Breast epithelium (tissue), 3 donors: ENCODE measurements around the gene SLC35A1.

Experiments used
- CTCF ChIP-seq, 3 donors: fragments of 450-650 bp; IDR thresholded peaks; one replicate each; pipeline ENCODE4 v1.5.1; 2016 to 2017; ENCODE audit warnings: antibody characterized with exemption in 3 of 3, mild to moderate bottlenecking in 3 of 3, moderate library complexity in 3 of 3
- POLR2A ChIP-seq: fragments of 450-650 bp; IDR thresholded peaks from one replicate; pipeline ENCODE4 v1.6.1; 2016; ENCODE audit warnings: antibody characterized with exemption, mild to moderate bottlenecking, moderate library complexity

- TF ChIP-seq CTCF (IDR thresholded peaks at IDR 0.05) (no peak), POLR2A (no peak)
Observed at GRCh38 chr6:87436435-87436834, 36.3 kb upstream of the SLC35A1 start.
